GM06990 (cell line): ENCODE results near the gene POLR3F.
A peak's percentile ranks its signal among the peaks of the same experiment; 100 is the strongest.

Source experiments
- DNase-seq: peaks from one replicate; pipeline ENCODE4 v3.0.0-alpha.2; 2011; ENCODE audit not compliant: insufficient read length; ENCODE audit errors: extremely low read depth
- H3K27me3 ChIP-seq: replicated peaks from 2 replicates; pipeline ENCODE4 v1.6.0; 2011; ENCODE audit warnings: low read length; ENCODE audit not compliant: control insufficient read depth, insufficient read depth
- H3K36me3 ChIP-seq: 2 replicates; pipeline ENCODE4 v1.5.1; 2011; ENCODE audit warnings: low read length; ENCODE audit not compliant: control insufficient read depth, insufficient read depth
- H3K4me3 ChIP-seq: replicated peaks from 2 replicates; pipeline ENCODE4 v1.5.1; 2011; ENCODE audit warnings: low read depth, mild to moderate bottlenecking, control low read depth, low read length
- CTCF ChIP-seq: IDR thresholded peaks from 2 replicates; pipeline ENCODE4 v1.5.1; 2011; ENCODE audit warnings: low read length, control low read depth, mild to moderate bottlenecking, inconsistent platforms; ENCODE audit not compliant: insufficient read depth, poor library complexity, severe bottlenecking

POLR3F gene, protein sequence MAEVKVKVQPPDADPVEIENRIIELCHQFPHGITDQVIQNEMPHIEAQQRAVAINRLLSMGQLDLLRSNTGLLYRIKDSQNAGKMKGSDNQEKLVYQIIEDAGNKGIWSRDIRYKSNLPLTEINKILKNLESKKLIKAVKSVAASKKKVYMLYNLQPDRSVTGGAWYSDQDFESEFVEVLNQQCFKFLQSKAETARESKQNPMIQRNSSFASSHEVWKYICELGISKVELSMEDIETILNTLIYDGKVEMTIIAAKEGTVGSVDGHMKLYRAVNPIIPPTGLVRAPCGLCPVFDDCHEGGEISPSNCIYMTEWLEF

GRCh38 chr20:18466894-18467730, at the start of gene POLR3F, which contains the start of gene DZANK1:
TSS of gene POLR3F (plus strand) at chr20:18467390. CDS start at chr20:18467507, 117 bp downstream.
TSS of gene DZANK1 (minus strand) at chr20:18467030. CDS start at chr20:18465358, 1,672 bp downstream.
- no peak for TF ChIP-seq CTCF
- no peaks in the 10 kb centered on the region for H3K27me3 ChIP-seq
- H3K36me3 ChIP-seq = peaks cover 5% of the 10 kb centered on the region
- H3K4me3 ChIP-seq = peak within 1 kb of the TSS; percentile 93
- DNase-seq = peak; percentile 94

- TF ChIP-seq CTCF = no peak
- Histone ChIP-seq H3K36me3 (no peaks in the 10 kb centered on the region), H3K4me3 (no peak overlapping the region), H3K27me3 (no peaks in the 10 kb centered on the region)
- DNase-seq = no peak
Measured at GRCh38 chr20:18421608-18422007, 45.6 kb upstream of the POLR3F start.

DNA sequence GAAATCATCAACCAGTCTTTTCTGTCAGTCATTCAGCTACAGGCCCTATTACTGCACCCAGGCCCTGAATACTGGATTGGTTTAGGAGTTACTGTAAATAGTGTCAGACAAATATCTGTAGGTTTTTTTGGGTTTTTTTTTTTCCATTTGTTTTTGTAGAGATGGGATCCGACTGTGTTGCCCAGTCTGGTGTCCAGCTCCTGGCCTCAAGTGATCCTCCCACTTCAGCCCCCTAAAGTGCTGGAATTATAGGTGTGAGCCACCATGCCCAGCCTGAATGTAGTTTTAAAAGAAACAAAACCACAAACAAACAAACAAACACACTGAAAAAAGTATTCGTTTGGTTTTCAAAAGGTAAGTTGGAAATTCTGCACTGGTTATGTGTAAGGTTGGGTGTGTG, 40.0 kb upstream of the POLR3F start:
- DNase-seq = no peak
- TF ChIP-seq CTCF = no peak
- Histone ChIP-seq H3K27me3 (no peaks in the 10 kb centered on the region), H3K36me3 (no peaks in the 10 kb centered on the region), H3K4me3 (no peak overlapping the region)

- Histone ChIP-seq H3K4me3 (no peak overlapping the region), H3K36me3 (no peaks in the 10 kb centered on the region), H3K27me3 (no peaks in the 10 kb centered on the region)
- TF ChIP-seq CTCF = no peak
- DNase-seq = no peak
Measured at GRCh38 chr20:18428490-18429173, 38.6 kb upstream of the POLR3F start.

DNA sequence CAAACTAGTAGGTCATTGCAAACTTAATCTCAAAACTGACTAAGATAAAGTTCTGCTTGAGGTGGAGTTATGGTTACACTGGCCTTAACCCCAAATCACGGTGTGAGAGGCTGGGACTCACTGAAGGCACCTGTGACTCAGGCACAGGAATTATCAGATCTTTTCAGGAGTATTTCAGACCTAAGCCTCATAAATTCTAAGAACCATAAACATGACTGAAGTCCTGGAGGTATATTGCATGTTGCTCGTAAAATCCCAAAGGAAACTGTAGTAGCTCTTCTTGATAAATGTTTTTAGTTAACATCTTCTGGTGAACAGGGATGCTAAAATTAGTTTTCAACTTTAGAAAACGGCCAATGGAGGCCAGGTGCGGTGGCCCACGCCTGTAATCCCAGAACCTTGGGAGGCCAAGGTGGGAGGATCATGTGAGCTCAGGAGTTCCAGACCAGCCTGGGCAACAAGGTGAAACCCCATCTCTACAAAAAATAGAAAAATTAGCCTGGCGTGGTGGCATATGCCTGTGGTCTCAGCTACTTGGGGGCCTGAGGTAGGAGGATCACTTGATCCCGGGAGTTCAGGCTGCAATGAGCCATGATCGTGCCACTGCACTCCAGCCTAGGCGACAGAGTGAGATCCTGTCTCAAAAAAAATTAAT, 36.9 kb upstream of the POLR3F start:
- DNase-seq = no peak
- no peak for TF ChIP-seq CTCF
- no peak overlapping the region for H3K4me3 ChIP-seq
- no peaks in the 10 kb centered on the region for H3K36me3 ChIP-seq
- H3K27me3 ChIP-seq = no peaks in the 10 kb centered on the region
